Body of pancreas (tissue), 4 donors: ENCODE measurements around the gene MMP14.

Source experiments
- POLR2A ChIP-seq, 3 donors: fragments of 450-650 bp; IDR thresholded peaks; one replicate each; pipeline ENCODE4 v1.6.1; 2016; ENCODE audit warnings: antibody characterized with exemption in 3 of 3, mild to moderate bottlenecking in 2 of 3
- TF ChIP-seq, protein P1 (sequence below), 7 experiments: fragments of 450-650 bp in 4 of 7; fragments of 200-600 bp in 3 of 7; sonication (generic) in 3 of 7; IDR thresholded peaks; one replicate each; pipeline ENCODE4 v1.5.1; 2016 to 2019; ENCODE audit warnings: antibody characterized with exemption in 7 of 7

DNA sequence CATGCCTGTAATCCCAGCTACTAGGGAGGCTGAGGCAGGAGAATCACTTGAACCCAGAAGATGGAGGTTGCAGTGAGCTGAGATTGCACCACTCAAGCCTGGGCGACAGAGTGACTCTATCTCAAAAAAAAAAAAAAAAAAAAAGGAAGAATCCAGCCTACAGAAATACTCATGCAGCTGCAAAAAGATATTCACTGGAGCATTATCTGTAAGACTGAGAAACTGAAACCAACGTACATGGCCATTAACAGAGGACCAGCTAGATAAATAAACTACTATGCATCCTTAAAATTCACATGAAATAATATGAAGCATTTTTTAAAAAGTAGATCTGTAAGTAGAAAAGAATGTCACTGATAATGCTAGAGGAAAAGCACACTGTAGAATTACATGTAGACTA, 24.7 kb upstream of the MMP14 start:
- TF ChIP-seq, protein P1, sequence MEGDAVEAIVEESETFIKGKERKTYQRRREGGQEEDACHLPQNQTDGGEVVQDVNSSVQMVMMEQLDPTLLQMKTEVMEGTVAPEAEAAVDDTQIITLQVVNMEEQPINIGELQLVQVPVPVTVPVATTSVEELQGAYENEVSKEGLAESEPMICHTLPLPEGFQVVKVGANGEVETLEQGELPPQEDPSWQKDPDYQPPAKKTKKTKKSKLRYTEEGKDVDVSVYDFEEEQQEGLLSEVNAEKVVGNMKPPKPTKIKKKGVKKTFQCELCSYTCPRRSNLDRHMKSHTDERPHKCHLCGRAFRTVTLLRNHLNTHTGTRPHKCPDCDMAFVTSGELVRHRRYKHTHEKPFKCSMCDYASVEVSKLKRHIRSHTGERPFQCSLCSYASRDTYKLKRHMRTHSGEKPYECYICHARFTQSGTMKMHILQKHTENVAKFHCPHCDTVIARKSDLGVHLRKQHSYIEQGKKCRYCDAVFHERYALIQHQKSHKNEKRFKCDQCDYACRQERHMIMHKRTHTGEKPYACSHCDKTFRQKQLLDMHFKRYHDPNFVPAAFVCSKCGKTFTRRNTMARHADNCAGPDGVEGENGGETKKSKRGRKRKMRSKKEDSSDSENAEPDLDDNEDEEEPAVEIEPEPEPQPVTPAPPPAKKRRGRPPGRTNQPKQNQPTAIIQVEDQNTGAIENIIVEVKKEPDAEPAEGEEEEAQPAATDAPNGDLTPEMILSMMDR (IDR thresholded peaks at IDR 0.05): no peak
- no peak for TF ChIP-seq POLR2A (IDR thresholded peaks at IDR 0.05)
